ENCODE results near the gene AOPEP.
A peak's percentile ranks its signal among the peaks of the same experiment; 100 is the strongest.

Gene AOPEP

GRCh38 chr9:94726495-94727191, at the start of gene AOPEP:
Gene AOPEP (plus strand): TSS chr9:94726699. CDS start chr9:94759784, 33,085 bp downstream.
- peak; percentile 98 for DNase-seq

DNA sequence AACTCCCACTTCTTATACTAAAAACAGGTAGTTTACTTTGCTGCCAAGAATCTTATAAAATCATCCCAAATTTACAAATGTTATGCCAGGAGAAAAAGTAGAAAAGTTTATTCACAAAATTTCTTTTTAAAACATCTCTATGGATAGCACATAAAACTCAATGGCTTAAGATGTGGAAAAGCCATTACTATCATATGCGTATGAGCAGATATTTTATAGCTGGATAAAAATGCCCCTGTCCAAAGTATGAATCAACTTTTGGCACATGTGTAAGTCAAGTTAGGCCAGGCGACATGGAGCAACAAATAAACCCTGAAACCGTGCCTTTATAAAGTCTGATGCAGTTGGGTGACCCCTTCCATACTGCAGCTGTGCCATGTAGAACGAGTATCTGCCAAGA, 48.6 kb upstream of the AOPEP start:
- DNase-seq: no peak

GRCh38 chr9:94679587-94679986, 46.9 kb upstream of the AOPEP start:
- DNase-seq: no peak

GRCh38 chr9:94680020-94680419, 46.5 kb upstream of the AOPEP start:
- no peak for DNase-seq

DNA sequence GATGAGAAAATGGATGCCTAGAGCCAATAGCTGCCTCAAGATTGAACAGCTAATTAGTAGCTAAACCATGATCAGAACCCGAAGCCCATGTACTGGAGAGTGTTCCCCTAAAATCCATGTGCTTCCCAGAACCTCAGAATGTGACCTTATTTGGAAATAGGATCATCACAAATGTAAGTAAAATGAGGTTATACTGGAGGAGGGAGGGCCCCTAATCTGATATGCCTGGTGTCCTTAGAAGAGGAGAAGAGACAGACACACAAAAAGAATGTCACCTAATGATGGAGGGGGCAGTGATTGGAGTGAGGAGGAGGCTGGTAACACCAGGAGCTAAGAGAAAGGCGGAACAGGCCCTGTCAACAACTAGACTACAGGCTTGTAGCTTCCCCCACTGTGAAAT, 45.9 kb upstream of the AOPEP start:
- DNase-seq: no peak

GRCh38 chr9:94681508-94681907, 45.0 kb upstream of the AOPEP start:
- peak; percentile 78 for DNase-seq

GRCh38 chr9:94685359-94685758, 41.1 kb upstream of the AOPEP start:
- DNase-seq: no peak

DNA sequence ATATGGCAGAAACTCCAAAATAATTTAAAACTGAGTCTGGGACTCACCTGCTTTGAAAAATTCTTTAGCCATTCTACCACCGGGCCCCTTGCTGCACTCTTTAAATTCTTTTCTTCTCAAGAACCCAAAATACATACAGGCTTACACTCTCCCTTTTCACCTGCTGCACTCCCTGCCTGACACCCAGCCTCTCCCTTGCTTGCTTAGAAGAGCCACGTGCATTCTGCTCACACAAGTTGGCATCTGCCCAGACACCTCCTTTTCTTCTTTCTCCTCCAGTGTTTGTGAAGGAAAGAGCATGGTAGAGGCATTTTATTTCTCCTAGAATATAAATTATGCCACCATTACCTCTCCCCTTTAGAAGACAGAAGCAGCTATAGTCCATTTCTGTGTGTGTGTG, 39.0 kb upstream of the AOPEP start:
- DNase-seq: no peak

DNA sequence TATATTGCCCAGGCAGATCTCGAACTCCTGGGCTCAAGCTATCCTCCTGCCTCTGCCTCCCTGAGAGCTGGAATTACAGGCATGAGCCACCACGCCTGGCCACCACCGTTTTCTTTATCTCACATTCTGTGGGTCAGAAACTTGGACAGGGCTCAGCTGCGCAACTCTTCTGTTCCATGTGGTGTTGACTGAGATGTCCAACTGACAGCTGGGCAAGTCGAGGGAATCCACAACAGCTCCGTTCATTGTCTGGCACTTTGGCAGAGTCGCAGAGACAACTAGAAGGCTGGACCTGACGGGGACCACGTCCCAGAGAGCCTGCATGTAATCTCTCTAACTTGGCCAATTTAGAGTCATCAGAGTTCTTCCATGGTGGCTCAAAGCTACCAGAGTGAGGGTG, 36.2 kb upstream of the AOPEP start:
- no peak for DNase-seq

DNA sequence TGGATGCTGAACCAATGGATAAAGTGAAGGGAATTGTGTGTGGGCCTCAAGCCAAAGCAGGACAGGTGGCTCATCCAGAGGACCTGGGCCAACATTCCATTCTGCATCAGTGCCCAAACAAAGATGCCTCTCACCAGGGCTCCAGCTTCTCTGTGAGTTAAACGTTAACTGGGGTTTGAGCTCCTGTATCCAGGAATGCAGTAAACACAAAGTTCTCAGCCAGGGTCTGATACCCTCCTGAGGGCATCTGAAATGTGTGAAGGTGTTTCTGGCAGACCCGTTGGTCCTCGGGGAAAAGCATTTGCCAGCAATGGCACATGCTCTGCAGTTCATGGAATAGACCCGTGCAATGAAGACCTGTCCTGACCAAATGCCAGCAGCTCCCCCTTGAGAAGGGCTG, 33.9 kb upstream of the AOPEP start:
- no peak for DNase-seq

DNA sequence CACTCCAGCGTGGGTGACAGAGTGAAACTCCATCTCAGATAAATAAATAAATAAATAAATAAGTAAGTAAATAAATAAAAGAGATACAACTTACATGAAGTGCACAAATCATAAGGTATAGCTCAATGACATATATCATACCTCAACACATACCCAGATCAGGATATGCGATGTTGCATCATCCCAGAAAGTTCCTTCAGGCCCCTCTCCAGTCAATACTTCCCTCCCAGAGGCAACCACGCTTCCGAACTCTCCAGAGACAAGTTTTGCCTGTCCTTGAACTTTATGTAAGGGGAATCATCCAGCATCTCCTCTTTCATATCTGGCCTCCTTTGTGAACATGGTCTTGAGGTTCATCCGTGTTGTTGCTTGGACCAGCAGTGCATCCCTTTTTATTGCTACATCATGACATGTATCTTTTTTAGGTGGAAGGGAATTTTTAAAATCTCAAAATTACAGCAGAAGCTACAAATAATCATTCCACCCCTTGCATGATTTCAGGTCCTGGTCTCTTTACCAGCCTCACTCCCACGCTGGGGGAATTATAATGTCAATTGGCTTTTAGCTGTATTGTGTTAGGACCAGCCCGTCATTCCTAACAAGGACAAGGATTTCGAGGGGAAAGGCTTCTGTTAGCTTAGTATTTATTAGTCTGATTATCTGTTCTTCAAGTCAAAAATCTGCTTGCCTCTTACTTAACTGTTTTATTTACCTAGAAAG, 32.9 kb upstream of the AOPEP start:
- no peak for DNase-seq

DNA sequence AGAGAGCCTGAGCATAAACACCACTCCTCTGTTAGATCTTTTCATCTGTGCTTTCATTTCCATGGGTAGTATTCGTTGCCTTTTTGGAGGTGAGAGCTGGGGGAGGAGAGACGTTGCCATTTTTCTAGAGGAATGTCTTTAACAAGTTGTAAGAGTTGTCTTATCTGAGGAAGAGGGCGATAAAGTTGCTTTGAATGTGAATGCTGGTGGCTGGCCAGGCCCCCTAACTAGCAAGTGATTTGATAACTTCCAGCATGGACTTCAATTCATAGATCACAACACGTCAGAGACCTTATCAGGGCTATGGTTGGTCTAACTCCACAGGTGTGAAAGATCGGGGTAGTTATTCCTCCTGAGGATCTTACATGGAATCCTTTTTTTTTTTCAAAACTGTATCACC, 30.0 kb upstream of the AOPEP start:
- no peak for DNase-seq

GRCh38 chr9:94697972-94698581, 28.4 kb upstream of the AOPEP start:
- DNase-seq: no peak

GRCh38 chr9:94699715-94700373, 26.7 kb upstream of the AOPEP start:
- no peak for DNase-seq

GRCh38 chr9:94700445-94700844, 26.1 kb upstream of the AOPEP start:
- DNase-seq: no peak

DNA sequence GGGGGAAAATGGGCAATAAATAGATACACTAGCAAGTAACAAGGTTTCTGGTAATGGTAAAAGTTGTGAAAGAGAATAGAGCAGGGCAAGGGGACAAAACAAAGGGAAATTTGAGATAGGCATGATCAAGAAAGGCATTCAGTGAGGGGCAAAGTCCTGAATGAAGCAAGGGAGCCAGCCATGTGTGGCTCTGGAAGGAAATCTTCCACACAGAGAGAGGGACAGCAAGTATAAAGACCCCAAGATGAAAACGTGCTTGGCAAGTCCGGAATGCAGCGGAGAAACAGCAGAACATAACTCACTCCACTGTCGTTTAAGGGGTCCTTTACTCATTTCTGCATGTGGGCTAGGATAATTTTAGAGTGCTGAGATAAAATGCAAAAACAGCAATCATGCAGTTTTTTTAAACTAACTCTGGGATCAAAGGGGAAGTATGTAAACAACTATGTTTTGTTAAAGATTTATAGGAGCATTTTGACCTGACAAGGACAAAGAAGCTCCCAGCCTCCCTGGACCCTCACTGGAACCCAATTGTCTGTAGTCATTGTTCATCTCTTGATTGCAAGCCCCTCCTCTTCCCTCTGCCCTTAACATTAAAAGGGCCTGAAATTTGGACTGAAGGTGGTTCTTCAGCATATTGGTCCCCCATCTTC, 22.9 kb upstream of the AOPEP start:
- DNase-seq: no peak

DNA sequence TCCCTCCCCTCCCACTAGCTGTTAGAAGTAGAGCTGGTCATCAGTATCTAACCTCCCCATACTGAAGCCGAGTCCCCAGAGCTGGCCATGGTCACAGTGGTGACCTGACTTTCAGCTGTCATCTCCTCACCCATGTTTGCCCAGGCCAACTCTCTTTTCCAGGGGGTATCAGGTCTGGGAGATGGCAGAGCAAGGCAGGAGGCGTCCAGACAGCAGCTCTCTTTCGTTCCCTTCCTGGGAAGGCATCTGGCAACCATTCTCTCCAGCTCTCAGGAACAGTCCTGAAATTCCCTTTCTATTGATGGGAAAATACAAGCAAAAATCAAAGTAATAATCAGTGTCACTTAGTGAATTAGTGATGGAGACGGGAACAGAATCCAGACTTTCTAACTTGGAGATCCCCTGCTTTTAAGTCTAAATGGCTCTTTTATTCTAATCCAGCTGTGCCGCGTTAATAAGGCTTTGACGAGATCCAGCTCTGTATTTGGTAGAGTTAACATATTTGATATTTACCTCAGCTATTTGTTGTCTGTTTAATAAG, 21.3 kb upstream of the AOPEP start:
- no peak for DNase-seq

DNA sequence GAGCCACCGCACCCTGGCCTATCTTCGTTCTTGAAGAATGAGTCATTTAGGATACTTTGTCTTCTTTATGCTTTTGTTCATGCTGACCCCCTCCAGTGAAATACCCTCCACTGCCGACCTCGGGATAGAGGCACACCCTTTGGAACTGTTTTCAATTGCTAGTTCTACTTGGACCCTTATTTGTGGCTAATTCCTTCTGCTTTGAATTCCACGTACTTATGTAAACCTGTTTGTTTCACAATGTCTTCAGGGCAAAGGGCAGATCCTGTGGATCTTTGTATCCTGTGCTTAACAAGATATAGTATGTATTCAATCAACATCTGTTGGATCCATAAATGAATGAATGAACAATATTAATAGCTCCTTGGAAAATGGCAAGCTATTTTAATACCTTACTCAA, 19.6 kb upstream of the AOPEP start:
- no peak for DNase-seq

DNA sequence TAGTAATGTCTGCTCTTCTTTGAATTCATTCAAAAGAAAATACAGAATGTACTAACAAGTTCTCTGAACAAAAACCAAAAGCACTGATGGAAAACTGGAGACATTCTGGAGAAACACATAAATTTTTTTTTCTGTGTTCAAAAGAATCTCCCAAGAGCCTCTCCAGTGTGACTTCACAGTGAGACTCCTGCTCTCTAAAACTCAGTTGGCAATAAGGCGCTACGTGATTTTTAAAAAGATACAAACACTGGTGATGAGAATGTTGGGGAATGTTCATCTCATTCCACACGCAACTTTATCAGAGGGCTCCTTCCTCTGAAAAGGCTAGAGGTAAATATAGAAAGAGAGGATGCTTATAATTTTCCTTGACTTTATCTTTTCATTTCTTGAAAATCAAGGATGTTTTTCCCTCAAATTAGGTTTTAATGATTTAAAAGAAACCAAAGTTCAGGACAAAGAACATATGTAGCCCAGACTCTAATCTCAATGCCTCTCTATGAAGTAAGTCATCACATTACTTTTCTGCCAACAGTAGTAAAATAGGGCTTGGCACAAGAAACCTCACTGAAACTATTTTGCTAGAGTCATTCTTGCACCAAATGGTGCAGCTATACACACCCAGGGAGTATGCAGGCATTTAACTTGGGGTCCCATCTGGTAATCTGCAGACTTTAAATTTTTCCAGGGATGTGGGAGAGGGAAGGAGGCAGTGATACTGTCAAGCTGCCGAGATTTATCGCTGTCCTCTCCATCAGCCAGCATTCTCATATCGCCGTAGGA, 12.9 kb upstream of the AOPEP start:
- DNase-seq: no peak

DNA sequence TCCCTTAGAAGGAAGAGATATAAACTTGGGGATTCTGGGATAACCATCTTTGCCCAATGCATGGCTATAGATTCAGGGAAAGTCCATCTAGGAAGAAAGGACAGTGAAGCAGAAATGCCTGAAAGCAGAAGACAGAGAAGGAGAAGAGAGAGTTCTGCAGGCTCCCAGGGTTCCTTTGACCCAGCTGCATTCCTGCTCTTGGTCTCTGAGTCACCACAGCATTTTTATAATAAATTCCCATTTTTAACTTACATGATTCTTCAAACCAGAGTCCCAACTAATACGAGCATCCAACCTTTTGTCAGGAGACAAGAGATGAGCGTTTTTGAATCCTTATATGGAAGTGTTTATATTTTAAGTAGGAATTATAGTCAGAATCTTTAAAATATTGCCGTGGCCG, 12.0 kb upstream of the AOPEP start:
- DNase-seq: no peak

DNA sequence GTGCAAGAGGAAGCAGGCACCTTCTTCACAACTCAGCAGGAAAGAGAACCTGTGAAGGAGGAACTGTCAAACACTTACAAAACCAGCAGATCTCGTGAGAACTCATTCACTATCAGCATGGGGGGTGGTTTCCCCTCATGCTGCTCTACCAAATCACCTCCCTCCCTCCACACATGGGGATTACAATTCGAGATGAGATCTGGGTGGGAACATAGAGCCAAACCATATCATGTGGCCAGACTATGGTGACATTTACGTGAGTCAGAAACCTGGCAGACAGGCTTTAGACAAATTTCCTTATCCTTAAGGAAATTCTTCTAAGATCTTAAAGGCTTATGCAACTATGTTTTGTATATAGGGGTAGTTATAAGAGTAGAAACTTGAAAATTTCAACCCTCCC, 8.7 kb upstream of the AOPEP start:
- no peak for DNase-seq

DNA sequence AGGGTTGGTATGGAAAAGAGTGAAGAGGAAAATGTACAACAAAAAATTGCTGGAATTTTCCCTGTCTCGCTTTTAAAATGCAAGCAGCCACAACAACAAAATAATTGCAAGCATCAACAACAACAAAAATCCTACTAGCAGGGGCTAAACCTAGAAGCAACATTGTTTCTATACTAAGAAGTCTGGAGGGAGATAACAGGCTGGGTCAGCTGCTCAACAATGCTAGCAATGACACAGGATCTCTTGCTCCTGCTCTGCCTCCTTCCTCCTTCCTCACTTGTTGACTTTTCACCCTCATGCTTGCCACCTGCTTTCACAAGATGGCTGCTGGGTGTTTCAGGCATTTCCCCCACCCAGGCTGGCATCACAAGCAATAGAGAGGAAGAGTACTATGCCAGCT, 7.6 kb upstream of the AOPEP start:
- no peak for DNase-seq

Data from retina (tissue), 1 donor.